ENCODE measurements around the gene A2M.

DNA sequence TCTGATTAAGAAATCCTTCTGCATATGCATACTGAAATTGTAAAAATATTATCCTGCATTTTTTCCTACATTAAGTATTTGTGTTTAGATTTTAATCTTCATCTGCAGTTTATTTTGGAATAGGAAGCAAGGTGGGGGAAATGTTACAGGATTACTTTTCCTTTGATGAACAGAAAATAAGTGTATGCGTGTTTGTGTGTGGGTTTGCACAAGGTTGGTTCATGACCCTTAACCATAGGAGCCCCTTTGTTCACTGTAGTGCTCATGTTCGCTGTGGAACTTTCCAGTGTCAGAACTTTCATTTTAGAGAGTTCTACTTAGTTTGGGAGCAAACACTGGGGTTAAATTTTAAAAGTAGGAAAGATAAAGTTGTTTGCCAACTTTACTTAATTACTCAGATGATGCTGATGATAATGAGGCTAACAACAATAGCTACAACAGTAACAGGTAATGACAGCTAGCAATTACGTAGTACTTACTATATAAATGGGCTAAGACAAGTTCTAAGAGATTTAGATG, 6.4 kb upstream of the A2M start:
- no peak for TF ChIP-seq SP2 (tag by site-specific recombination; IDR thresholded peaks at IDR 0.05)
- TF ChIP-seq, protein P1, sequence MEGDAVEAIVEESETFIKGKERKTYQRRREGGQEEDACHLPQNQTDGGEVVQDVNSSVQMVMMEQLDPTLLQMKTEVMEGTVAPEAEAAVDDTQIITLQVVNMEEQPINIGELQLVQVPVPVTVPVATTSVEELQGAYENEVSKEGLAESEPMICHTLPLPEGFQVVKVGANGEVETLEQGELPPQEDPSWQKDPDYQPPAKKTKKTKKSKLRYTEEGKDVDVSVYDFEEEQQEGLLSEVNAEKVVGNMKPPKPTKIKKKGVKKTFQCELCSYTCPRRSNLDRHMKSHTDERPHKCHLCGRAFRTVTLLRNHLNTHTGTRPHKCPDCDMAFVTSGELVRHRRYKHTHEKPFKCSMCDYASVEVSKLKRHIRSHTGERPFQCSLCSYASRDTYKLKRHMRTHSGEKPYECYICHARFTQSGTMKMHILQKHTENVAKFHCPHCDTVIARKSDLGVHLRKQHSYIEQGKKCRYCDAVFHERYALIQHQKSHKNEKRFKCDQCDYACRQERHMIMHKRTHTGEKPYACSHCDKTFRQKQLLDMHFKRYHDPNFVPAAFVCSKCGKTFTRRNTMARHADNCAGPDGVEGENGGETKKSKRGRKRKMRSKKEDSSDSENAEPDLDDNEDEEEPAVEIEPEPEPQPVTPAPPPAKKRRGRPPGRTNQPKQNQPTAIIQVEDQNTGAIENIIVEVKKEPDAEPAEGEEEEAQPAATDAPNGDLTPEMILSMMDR (tag by site-specific recombination; IDR thresholded peaks at IDR 0.05): no peak
- no peak for TF ChIP-seq ZNF266 (tag by site-specific recombination; IDR thresholded peaks at IDR 0.05; ENCODE audit: low read depth)
- no peak for TF ChIP-seq BCL11A (tag by site-specific recombination; IDR thresholded peaks at IDR 0.05; ENCODE audit: low read depth)
- TF ChIP-seq RBAK (tag by site-specific recombination; IDR thresholded peaks at IDR 0.05): no peak
- TF ChIP-seq, protein P2, sequence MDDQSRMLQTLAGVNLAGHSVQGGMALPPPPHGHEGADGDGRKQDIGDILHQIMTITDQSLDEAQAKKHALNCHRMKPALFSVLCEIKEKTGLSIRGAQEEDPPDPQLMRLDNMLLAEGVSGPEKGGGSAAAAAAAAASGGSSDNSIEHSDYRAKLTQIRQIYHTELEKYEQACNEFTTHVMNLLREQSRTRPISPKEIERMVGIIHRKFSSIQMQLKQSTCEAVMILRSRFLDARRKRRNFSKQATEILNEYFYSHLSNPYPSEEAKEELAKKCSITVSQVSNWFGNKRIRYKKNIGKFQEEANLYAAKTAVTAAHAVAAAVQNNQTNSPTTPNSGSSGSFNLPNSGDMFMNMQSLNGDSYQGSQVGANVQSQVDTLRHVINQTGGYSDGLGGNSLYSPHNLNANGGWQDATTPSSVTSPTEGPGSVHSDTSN (CRISPR knock-in tag; IDR thresholded peaks at IDR 0.05): no peak
- TF ChIP-seq ZNF366 (tag by site-specific recombination; conservative IDR thresholded peaks at IDR 0.05): no peak
- TF ChIP-seq, protein P3, sequence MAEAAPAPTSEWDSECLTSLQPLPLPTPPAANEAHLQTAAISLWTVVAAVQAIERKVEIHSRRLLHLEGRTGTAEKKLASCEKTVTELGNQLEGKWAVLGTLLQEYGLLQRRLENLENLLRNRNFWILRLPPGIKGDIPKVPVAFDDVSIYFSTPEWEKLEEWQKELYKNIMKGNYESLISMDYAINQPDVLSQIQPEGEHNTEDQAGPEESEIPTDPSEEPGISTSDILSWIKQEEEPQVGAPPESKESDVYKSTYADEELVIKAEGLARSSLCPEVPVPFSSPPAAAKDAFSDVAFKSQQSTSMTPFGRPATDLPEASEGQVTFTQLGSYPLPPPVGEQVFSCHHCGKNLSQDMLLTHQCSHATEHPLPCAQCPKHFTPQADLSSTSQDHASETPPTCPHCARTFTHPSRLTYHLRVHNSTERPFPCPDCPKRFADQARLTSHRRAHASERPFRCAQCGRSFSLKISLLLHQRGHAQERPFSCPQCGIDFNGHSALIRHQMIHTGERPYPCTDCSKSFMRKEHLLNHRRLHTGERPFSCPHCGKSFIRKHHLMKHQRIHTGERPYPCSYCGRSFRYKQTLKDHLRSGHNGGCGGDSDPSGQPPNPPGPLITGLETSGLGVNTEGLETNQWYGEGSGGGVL (tag by site-specific recombination; IDR thresholded peaks at IDR 0.05): no peak
- no peak for TF ChIP-seq ZNF174 (tag by site-specific recombination; IDR thresholded peaks at IDR 0.05)
- TF ChIP-seq ZNF560 (tag by site-specific recombination; IDR thresholded peaks at IDR 0.05; ENCODE audit: borderline replicate concordance): no peak
- no peak for TF ChIP-seq ZNF311 (tag by site-specific recombination; IDR thresholded peaks at IDR 0.05; ENCODE audit: borderline replicate concordance)
- TF ChIP-seq, protein P4, sequence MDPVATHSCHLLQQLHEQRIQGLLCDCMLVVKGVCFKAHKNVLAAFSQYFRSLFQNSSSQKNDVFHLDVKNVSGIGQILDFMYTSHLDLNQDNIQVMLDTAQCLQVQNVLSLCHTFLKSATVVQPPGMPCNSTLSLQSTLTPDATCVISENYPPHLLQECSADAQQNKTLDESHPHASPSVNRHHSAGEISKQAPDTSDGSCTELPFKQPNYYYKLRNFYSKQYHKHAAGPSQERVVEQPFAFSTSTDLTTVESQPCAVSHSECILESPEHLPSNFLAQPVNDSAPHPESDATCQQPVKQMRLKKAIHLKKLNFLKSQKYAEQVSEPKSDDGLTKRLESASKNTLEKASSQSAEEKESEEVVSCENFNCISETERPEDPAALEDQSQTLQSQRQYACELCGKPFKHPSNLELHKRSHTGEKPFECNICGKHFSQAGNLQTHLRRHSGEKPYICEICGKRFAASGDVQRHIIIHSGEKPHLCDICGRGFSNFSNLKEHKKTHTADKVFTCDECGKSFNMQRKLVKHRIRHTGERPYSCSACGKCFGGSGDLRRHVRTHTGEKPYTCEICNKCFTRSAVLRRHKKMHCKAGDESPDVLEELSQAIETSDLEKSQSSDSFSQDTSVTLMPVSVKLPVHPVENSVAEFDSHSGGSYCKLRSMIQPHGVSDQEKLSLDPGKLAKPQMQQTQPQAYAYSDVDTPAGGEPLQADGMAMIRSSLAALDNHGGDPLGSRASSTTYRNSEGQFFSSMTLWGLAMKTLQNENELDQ (tag by site-specific recombination; IDR thresholded peaks at IDR 0.05; ENCODE audit: low read depth): no peak

Data from HEK293 (cell line).